Measurements from ENCODE around the gene HSD17B3. TPM values are rescaled to one million over a fixed set of nuclear protein-coding genes. Genes with fewer than 3 reads are reported as not detected.

HSD17B3 gene
- under 1 TPM; 0.35 to 0.42 TPM for total RNA-seq
- polyA plus RNA-seq, result not detected

- CTCF ChIA-PET, result no interaction called here
- no peak within 1 kb of the TSS for H3K27ac ChIP-seq (ENCODE audit: low read depth, low read length)
- no peak for DNase-seq
- Mint-ChIP-seq H3K27ac (no peak within 1 kb of the TSS), H3K4me1 (no peaks in the 10 kb centered on the region), H3K9me3 (peaks cover 0 to 3% (median 0%) of the 10 kb centered on the region in 5 donors), H3K27me3 (peaks cover 2 to 4% of the 10 kb centered on the region in 2 donors), H3K36me3 (peaks cover 0 to 6% (median 0%) of the 10 kb centered on the region in 3 donors), H3K4me3 (no peak within 1 kb of the TSS)
- no peaks in the 10 kb centered on the region for H3K4me1 ChIP-seq (ENCODE audit: insufficient read depth, low read length)
- POLR2A ChIA-PET, result no interaction called here
- H3K9me3 ChIP-seq (ENCODE audit: low read length), result no peaks in the 10 kb centered on the region
- no peaks in the 10 kb centered on the region for H3K27me3 ChIP-seq (ENCODE audit: insufficient read depth, low read length, poor library complexity, severe bottlenecking)
- no peaks in the 10 kb centered on the region for H3K36me3 ChIP-seq (ENCODE audit: insufficient read depth, low read length)
- no peak within 1 kb of the TSS for H3K4me3 ChIP-seq (ENCODE audit: low read length)
These were observed at the start of gene HSD17B3 for GRCh38 chr9:96302021-96302420. TSS of gene HSD17B3 (minus strand) at chr9:96302176. CDS start at chr9:96302104, 72 bp downstream.

- Histone ChIP-seq H3K4me1 (ENCODE audit: insufficient read depth, low read length) (no peaks in the 10 kb centered on the region), H3K27me3 (ENCODE audit: insufficient read depth, low read length, poor library complexity, severe bottlenecking) (no peaks in the 10 kb centered on the region), H3K27ac (ENCODE audit: low read depth, low read length) (no peak overlapping the region), H3K36me3 (ENCODE audit: insufficient read depth, low read length) (no peaks in the 10 kb centered on the region), H3K9me3 (ENCODE audit: low read length) (no peaks in the 10 kb centered on the region), H3K4me3 (ENCODE audit: low read length) (no peak overlapping the region)
- no peaks in the 10 kb centered on the region for H3K27me3 Mint-ChIP-seq
- no peak for DNase-seq
- peaks cover 7 to 51% (median 20%) of the 10 kb centered on the region in 3 donors for H3K36me3 Mint-ChIP-seq
- no peak overlapping the region for H3K4me3 Mint-ChIP-seq
- no peak overlapping the region for H3K27ac Mint-ChIP-seq
- ChIA-PET CTCF (interaction anchor here (0.6 kb wide), 1 partner anchor 1045 kb away, joined by 3 read pairs; no protein-coding TSS in a partner anchor), POLR2A (interaction anchor here (0.7 kb wide), 1 partner anchor 13 kb away, joined by 7 read pairs; no protein-coding TSS in a partner anchor)
- no peaks in the 10 kb centered on the region for H3K4me1 Mint-ChIP-seq
- peaks cover 0 to 2% (median 0%) of the 10 kb centered on the region in 5 donors for H3K9me3 Mint-ChIP-seq
These were observed 48.9 kb upstream of the HSD17B3 start for GRCh38 chr9:96350866-96351265.

- Mint-ChIP-seq H3K4me1 (peaks cover 0 to 2% (median 0%) of the 10 kb centered on the region in 3 donors), H3K4me3 (no peak overlapping the region), H3K27ac (peak overlapping the region in 1 of 8 donors; percentile 64), H3K36me3 (peaks cover 4 to 41% (median 17%) of the 10 kb centered on the region in 3 donors), H3K9me3 (peaks cover 0 to 2% (median 0%) of the 10 kb centered on the region in 5 donors), H3K27me3 (no peaks in the 10 kb centered on the region)
- H3K4me3 ChIP-seq (ENCODE audit: low read length), result no peak overlapping the region
- H3K27ac ChIP-seq (ENCODE audit: low read depth, low read length), result no peak overlapping the region
- no peaks in the 10 kb centered on the region for H3K36me3 ChIP-seq (ENCODE audit: insufficient read depth, low read length)
- DNase-seq, result no peak
- H3K9me3 ChIP-seq (ENCODE audit: low read length), result no peaks in the 10 kb centered on the region
- CTCF ChIA-PET, result no interaction called here
- H3K27me3 ChIP-seq (ENCODE audit: insufficient read depth, low read length, poor library complexity, severe bottlenecking), result no peaks in the 10 kb centered on the region
- no peaks in the 10 kb centered on the region for H3K4me1 ChIP-seq (ENCODE audit: insufficient read depth, low read length)
- POLR2A ChIA-PET, result no interaction called here
These were observed 46.3 kb upstream of the HSD17B3 start for GRCh38 chr9:96348261-96348660.

GRCh38 chr9:96345551-96345950, 43.6 kb upstream of the HSD17B3 start:
- ChIA-PET CTCF (no interaction called here), POLR2A (interaction anchor here (0.6 kb wide), 1 partner anchor 33 kb away, joined by 5 read pairs; no protein-coding TSS in a partner anchor)
- peak overlapping the region in 3 of 8 donors; percentile 41 to 68 (median 42) for H3K27ac Mint-ChIP-seq
- H3K27ac ChIP-seq (ENCODE audit: low read depth, low read length), result no peak overlapping the region
- H3K4me1 Mint-ChIP-seq, result peaks cover 0 to 2% (median 0%) of the 10 kb centered on the region in 3 donors
- H3K4me3 Mint-ChIP-seq, result no peak overlapping the region
- peaks cover 0 to 2% (median 0%) of the 10 kb centered on the region in 5 donors for H3K9me3 Mint-ChIP-seq
- H3K36me3 ChIP-seq (ENCODE audit: insufficient read depth, low read length), result no peaks in the 10 kb centered on the region
- H3K36me3 Mint-ChIP-seq, result peaks cover 4 to 44% (median 15%) of the 10 kb centered on the region in 3 donors
- H3K4me3 ChIP-seq (ENCODE audit: low read length), result no peak overlapping the region
- no peak for DNase-seq
- no peaks in the 10 kb centered on the region for H3K27me3 ChIP-seq (ENCODE audit: insufficient read depth, low read length, poor library complexity, severe bottlenecking)
- H3K27me3 Mint-ChIP-seq, result no peaks in the 10 kb centered on the region
- no peaks in the 10 kb centered on the region for H3K9me3 ChIP-seq (ENCODE audit: low read length)
- H3K4me1 ChIP-seq (ENCODE audit: insufficient read depth, low read length), result no peaks in the 10 kb centered on the region

GRCh38 chr9:96344458-96345180, 42.6 kb upstream of the HSD17B3 start:
- H3K9me3 Mint-ChIP-seq, result peaks cover 0 to 2% (median 0%) of the 10 kb centered on the region in 5 donors
- POLR2A ChIA-PET, result interaction anchor here (0.6 to 0.7 kb wide), 2 partner anchors 50 to 311 kb away, joined by 4 to 7 read pairs; no protein-coding TSS in a partner anchor
- no peak for DNase-seq

GRCh38 chr9:96343515-96344360, 41.8 kb upstream of the HSD17B3 start:
- Mint-ChIP-seq H3K27me3 (no peaks in the 10 kb centered on the region), H3K36me3 (peaks cover 4 to 38% (median 13%) of the 10 kb centered on the region in 3 donors)
- CTCF ChIA-PET, result interaction anchor here (1.0 to 2.4 kb wide), 2 partner anchors 16 to 58 kb away, joined by 3 to 10 read pairs; no protein-coding TSS in a partner anchor

More at GRCh38 chr9:96344458-96345180, 42.6 kb upstream of the HSD17B3 start:
- H3K4me3 Mint-ChIP-seq, result no peak overlapping the region
- Histone ChIP-seq H3K27ac (ENCODE audit: low read depth, low read length) (no peak overlapping the region), H3K36me3 (ENCODE audit: insufficient read depth, low read length) (no peaks in the 10 kb centered on the region), H3K27me3 (ENCODE audit: insufficient read depth, low read length, poor library complexity, severe bottlenecking) (no peaks in the 10 kb centered on the region), H3K9me3 (ENCODE audit: low read length) (no peaks in the 10 kb centered on the region), H3K4me1 (ENCODE audit: insufficient read depth, low read length) (no peaks in the 10 kb centered on the region), H3K4me3 (ENCODE audit: low read length) (no peak overlapping the region)
- peaks cover 0 to 2% (median 0%) of the 10 kb centered on the region in 3 donors for H3K4me1 Mint-ChIP-seq
- H3K27ac Mint-ChIP-seq, result peak overlapping the region in 1 of 8 donors; percentile 74
- CTCF ChIA-PET, result interaction anchor here (0.6 to 2.4 kb wide), 3 partner anchors 16 to 1129 kb away, joined by 3 to 10 read pairs (median 3); no protein-coding TSS in a partner anchor
- peaks cover 4 to 44% (median 15%) of the 10 kb centered on the region in 3 donors for H3K36me3 Mint-ChIP-seq
- no peaks in the 10 kb centered on the region for H3K27me3 Mint-ChIP-seq

GRCh38 chr9:96342571-96343245, 40.7 kb upstream of the HSD17B3 start:
- no peaks in the 10 kb centered on the region for H3K9me3 ChIP-seq (ENCODE audit: low read length)
- H3K27me3 Mint-ChIP-seq, result no peaks in the 10 kb centered on the region
- no peak overlapping the region for H3K4me3 Mint-ChIP-seq
- CTCF ChIA-PET, result interaction anchor here (2.4 kb wide), 1 partner anchor 15 kb away, joined by 10 read pairs; no protein-coding TSS in a partner anchor
- no peaks in the 10 kb centered on the region for H3K9me3 Mint-ChIP-seq
- DNase-seq, result no peak
- no peak overlapping the region for H3K4me3 ChIP-seq (ENCODE audit: low read length)
- H3K36me3 ChIP-seq (ENCODE audit: insufficient read depth, low read length), result no peaks in the 10 kb centered on the region
- no peaks in the 10 kb centered on the region for H3K4me1 ChIP-seq (ENCODE audit: insufficient read depth, low read length)
- peaks cover 0 to 27% (median 6%) of the 10 kb centered on the region in 3 donors for H3K36me3 Mint-ChIP-seq
- POLR2A ChIA-PET, result no interaction called here
- H3K27ac ChIP-seq (ENCODE audit: low read depth, low read length), result no peak overlapping the region
- no peak overlapping the region for H3K27ac Mint-ChIP-seq
- H3K27me3 ChIP-seq (ENCODE audit: insufficient read depth, low read length, poor library complexity, severe bottlenecking), result no peaks in the 10 kb centered on the region
- peaks cover 0 to 2% (median 0%) of the 10 kb centered on the region in 3 donors for H3K4me1 Mint-ChIP-seq

More at GRCh38 chr9:96343515-96344360, 41.8 kb upstream of the HSD17B3 start:
- no peak for DNase-seq
- H3K4me3 ChIP-seq (ENCODE audit: low read length), result no peak overlapping the region
- POLR2A ChIA-PET, result no interaction called here
- Mint-ChIP-seq H3K9me3 (peaks cover 0 to 2% (median 0%) of the 10 kb centered on the region in 5 donors), H3K4me3 (no peak overlapping the region), H3K4me1 (peaks cover 0 to 2% (median 0%) of the 10 kb centered on the region in 3 donors), H3K27ac (no peak overlapping the region)
- no peaks in the 10 kb centered on the region for H3K9me3 ChIP-seq (ENCODE audit: low read length)
- no peaks in the 10 kb centered on the region for H3K36me3 ChIP-seq (ENCODE audit: insufficient read depth, low read length)
- no peaks in the 10 kb centered on the region for H3K4me1 ChIP-seq (ENCODE audit: insufficient read depth, low read length)
- no peaks in the 10 kb centered on the region for H3K27me3 ChIP-seq (ENCODE audit: insufficient read depth, low read length, poor library complexity, severe bottlenecking)
- H3K27ac ChIP-seq (ENCODE audit: low read depth, low read length), result no peak overlapping the region

All from CD8-positive, alpha-beta memory T cell (primary cell).